GM04504 (cell line): ENCODE results near the gene IL1RN.
A peak's percentile ranks its signal among the peaks of the same experiment; 100 is the strongest.

Source experiments
- DNase-seq: peaks from one replicate; pipeline ENCODE4 v3.0.0-alpha.2; 2012; ENCODE audit warnings: low read depth

The IL1RN gene

DNA sequence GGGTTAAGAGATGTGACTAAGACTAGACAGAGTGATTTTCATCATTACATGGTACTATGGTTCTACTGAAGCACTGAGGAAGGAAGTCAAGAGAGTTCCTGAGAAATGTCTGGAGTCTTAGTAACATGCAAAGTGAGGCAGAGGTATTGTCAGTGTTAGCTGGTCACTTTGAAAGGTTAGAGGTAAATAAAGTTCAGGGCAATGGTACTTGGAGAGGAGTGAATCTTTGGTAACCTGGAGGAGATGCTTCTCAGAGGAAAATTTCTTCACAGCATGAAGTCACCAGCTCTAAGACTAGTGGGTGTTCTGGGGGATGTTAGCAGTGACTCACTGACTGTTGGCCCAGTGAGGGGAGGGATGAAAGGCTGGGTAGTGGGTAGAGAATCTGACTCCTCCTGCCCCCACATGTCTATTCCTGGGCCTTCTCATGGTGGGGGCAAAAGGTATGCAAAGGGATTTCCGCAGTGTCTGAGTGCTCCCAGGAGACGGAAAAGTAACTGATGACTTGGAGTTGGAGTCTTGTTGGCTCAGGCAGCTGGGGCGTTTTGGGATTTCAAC lies 23.3 kb upstream of the IL1RN start:
- DNase-seq, result no peak

DNA sequence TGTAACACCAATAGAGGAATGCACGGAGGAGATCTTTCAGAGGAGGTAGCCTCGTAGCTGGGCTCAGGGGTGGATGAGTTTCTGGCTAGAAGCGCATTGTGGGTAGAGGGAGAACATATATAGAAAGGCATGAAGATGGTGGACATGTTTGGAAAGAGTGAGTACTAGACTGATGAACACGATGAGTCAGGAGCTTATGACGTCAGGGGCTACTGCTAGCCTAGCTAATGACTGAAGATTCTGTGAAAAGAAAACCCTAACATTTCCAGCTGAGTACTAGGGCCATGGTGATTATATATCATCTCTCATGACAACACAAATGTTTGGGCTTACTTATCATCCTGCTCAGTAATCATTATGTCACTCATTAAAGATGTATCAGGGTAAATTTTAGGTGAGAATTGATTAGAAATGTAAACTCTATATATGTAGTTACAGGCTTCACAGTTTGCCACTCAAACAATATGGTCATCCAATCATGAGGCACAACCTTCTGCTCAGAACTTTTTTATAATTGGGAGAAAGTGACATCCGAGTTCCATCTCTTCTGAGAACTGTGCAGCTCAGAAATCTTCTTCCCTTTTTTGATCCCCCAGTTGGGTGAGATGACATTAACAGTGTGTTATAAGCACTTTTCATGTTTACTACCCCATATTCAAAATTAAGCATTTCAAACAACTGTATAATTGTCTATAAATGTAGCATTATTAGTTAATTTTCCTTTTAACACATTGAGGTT lies 22.2 kb upstream of the IL1RN start:
- DNase-seq, result no peak

DNA sequence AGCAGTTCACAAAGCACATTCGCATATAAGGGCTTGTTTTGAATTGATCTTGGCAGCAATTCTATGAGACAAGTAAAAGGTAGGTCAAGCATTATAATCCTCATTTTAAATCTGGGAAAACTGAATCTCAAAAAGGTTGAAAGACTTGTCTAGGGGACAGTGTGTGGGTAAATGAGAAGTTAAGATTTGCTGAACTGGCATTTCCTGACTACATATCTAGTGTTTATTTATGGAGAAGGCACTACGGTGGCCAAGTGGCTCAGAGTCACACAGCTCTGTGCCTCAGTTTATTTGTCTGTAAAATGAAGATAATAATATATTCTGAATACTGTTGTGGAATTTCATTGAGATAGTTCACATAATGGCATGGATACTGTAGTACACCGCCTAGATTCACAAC lies 16.3 kb upstream of the IL1RN start:
- no peak for DNase-seq

DNA sequence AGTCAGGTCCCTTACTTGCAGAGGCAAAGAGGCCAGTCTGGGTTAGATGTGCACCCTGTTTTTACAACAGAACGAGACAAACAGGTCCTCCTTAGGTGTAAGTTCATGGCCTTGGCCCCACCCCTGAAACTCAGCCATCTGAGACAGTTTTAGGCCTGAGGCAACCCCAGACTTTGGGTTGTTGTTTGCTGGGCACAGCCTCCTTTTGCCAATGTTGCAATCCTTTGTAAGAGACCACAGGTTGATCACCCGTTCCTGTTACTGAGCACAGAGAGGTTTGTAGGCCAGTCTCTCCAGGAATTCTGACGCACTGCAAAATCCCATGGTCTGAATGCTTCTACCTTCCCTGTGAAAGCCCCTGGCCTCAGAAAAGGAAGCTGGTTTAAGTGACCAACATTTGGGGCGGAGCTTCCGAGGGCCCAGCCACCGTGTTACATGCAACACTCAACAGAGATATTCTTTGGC lies 15.5 kb upstream of the IL1RN start:
- DNase-seq, result no peak

DNA sequence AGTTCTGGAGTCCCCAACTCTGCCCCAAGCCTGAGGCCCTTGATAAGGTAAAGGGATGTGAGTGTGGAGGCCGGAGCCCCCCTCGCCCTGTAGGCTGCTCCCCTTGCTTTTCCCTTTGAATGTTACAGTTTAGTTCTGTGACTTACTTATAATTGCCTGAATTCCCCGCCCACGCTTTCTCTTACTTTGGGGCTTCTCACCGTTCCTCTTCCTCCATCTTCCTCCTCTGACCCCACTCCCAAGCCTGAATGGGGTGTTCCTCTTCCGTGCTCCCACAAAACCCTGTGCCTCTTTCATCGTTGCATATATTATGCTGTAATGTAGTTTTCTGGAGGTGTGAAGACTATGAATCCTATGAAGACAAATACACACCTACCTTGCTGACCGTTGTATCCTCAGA lies 15.0 kb upstream of the IL1RN start:
- DNase-seq, result no peak

DNA sequence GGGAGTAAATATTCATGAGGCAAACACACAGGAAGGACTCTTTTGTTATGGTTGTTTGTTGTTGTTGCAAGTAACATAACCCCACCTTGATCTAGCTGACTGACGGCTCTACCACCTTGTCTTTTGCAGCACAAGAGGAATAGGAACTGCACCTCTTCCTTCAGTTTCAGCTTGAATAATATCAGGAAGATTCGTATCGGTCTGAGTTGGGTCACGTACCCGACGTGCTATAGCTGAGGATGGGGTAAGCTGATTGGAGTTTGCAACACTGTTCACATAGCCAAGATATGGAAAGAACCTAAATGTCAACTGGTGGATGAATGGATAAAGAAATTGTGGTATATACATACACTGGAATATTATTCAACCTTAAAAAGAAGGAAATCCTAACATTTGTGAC lies 14.5 kb upstream of the IL1RN start:
- DNase-seq, result no peak

DNA sequence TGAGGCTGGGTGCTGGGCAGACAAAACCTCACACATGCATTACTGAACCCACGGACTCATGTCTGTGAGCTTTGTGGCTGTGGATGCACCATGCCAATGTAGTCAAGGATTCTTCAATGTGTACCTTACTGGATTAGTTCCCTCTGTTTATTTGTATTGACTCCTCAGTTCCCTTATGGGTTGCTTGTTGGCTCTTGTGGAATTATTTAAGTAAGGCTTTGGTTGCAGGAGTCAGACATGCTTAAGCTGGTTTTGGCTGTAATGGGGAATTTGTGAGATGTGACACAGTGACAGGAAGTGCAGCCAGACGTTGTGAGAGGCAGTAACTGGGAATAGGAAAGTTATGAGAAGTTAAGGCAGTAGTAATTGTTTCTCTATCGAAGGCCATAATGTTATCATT lies 13.6 kb upstream of the IL1RN start:
- DNase-seq, result no peak

DNA sequence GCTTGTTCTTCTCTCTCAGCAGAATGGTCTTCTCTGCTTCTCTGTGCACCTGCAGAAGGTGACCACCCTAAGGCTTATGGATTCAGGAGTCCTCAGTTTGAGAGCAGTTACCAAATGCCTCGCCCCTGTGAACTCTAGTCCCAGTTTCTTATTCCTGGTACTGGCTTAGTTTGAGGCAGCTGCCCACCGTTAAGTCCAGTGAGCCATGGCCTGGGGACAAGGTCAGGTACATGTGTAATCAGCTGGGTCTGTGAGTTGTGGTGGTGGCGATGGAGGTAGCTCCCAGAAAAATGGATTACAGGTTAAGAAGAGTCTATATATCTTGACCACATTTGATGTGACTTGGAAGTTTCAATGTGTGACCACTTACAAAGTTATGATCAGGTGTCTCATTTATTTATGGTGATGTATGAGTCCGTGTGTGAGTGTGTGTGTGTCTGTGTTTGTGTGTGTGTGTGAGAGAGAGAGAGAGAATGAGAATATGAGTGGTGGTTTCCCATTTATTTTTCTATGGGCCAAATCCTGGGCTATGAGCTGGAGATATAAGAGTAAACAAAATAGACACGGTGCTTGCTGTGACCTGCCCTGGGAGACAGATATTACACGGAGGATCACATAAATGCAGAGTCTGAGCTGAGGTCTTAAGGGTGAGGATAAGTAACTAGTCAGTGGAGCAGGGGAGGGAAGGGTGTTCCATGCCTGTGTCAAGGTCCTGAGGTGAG lies 13.0 kb upstream of the IL1RN start:
- DNase-seq, result no peak

DNA sequence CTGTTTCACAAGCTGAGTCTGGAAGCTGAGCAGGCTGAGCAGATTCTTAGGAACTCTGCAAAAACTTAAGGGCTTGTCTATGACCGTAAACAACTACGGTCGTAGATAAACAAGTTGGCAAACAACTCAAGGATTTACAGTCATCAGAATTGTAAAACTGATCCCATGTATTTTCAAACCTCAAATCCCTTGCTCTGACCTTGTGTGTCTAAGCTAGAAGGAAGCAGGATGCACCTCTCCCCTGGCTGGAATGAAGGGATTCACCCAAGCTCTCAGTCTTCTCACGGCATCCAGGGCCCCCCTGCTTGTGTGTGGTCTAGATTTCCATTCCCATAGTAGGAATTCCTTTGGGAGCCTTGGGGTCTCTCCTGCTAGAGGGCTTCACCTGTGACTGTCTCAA lies 12.4 kb upstream of the IL1RN start:
- no peak for DNase-seq

DNA sequence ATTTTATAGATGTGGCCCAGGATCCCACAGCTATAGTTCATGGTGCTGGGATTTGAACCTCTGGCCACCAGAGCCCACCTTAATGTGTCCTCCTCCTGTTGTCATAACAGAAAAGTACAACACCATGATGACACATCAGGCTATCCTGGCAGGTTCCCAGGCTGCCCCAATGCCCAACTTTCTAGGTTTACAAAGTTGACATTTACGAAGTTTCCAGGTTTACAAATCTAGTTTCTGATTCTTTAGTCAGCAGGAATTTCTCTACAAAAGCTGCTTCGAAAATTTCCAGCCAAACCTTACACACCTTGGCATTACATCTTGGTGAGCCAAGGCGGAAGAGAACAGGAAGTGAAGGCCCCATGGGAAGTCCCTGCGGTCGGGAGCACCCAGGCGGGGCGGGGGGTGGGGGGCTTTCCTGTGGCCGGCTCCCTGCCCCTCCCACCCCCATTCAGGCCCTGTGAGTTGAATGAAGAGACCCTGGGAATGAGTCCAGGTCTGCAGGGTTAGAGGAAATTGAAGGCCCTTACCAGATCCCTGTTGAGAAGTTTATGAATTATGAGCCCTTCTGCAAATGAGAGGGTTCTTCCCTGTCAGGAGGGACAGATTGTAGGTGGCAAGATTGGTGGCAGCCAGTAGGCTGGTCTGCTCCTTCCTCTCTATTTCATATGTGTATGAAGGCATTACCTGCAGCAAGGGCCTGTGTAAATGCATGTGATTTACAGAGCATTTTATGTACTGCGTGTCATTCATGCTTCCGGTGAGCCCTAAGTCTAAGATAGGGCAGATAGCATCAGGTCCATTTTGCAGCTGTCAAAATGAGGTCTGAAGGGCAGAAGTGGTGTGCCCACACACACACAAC lies 11.1 kb upstream of the IL1RN start:
- no peak for DNase-seq

DNA sequence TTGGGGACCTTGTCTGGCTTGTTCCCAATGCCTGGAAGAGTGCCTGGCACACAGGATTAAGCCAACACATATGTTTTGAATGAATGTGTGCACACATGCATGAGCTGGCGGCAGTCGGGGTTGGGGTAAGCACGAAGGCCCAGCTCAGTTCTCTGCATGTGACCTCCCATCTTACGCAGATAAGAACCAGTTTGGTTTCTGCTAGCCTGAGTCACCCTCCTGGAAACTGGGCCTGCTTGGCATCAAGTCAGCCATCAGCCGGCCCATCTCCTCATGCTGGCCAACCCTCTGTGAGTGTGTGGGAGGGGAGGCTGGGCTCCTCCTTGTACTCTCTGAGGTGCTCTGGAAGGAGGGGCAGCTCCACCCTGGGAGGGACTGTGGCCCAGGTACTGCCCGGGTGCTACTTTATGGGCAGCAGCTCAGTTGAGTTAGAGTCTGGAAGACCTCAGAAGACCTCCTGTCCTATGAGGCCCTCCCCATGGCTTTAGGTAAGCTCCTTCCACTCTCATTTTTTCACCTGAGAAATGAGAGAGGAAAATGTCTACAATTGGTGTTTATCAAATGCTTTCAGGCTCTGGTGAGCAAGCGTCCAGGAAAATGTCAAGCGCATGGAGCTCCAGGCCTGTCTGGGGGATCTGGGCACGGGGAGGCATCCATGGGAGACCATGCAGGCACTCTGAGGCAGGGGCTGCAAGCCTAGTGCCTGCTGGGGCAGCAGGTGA lies 9.7 kb upstream of the IL1RN start:
- peak; percentile 48 for DNase-seq

DNA sequence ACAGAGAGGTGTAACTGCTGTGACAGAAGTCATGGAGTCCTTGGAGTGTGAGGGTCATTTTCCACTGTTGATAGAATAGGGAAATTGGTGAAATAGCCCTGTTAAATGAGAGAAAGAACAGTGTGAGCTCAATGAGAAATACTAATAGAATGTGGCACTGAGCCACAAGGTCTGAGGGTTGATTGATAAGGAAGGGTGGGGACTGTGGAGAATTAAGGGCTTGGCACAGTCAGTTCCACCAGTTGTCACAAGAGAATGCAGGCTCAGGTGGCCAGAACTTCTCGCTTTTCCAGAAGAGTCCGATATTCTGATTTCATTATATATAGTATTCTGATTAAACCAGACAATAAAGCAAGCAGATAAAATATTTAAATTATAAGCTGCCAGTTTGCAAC lies 9.1 kb upstream of the IL1RN start:
- no peak for DNase-seq

DNA sequence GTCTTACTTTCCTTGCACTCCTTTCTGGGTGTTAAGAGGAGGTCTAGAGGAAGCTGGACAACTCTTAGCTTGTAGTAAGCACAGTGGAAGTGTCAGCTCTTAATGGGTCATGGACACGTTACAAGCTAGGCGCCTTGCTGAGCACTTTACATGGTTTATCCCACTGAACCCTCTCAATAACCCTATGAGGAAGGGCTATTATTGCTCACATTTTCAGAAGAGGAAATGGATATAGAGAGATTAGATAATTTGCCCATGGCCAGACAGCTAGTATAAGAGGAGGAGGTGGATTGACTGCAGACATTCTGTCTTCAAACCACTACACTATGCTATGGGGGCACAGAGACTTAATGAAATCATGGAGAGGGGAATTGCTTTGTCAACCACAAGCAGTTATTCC lies 8.3 kb upstream of the IL1RN start:
- no peak for DNase-seq

DNA sequence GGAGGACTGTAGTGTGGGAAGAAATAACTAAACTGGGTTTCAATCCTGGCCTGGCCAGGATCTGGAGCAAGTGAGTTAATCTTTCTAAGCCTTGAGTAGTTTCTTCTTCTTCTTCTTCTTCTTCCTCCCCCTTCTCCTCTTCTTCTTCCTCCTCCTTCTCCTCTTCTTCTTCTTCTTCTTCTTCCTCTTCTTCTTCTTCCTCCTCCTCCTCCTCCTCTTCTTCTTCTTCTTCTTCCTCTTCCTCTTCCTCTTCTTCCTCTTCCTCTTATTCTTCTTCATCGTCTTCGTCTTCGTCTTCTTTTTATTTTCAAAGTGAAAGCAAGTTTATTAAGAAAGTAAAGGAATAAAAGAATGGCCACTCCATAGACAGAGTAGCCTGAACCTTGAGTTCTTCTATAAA lies 6.5 kb upstream of the IL1RN start:
- DNase-seq, result no peak

DNA sequence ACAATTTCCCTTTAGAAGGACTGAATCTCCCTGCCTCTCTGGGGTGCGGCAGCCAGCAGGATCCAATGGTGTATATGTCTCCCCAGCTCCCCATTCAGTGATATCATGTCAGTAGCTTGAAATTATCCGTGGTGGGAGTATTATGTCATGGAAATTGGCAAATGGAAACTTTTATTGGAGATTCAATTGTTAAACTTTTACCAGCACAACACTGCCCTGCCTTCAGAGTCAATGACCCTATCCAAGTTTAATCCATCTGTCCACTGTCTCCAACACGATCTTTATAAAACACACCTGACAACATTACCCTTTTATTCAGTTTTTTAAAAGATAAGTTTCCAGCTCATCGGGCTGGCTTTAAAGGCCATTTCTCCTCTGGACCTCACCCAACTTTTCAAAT lies 5.0 kb upstream of the IL1RN start:
- DNase-seq, result no peak

DNA sequence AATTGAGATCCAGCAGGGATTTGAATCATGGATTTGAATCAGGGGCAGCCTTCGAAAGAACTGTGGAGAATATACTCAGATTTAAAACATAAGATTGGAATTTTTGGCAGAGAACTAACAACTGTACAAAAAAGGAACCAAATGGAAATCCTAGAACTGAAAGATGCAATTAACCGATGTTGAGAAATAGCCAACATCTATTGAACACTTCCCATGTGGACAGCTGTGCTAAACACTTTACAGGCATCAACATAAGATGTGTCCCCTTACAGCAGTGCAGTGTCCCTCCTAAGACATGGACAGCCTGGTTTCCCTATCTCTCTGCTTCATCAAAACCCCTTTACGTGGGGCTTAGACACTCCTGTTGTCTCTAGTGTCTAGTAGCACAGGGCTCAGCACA lies 3.7 kb upstream of the IL1RN start:
- no peak for DNase-seq

DNA sequence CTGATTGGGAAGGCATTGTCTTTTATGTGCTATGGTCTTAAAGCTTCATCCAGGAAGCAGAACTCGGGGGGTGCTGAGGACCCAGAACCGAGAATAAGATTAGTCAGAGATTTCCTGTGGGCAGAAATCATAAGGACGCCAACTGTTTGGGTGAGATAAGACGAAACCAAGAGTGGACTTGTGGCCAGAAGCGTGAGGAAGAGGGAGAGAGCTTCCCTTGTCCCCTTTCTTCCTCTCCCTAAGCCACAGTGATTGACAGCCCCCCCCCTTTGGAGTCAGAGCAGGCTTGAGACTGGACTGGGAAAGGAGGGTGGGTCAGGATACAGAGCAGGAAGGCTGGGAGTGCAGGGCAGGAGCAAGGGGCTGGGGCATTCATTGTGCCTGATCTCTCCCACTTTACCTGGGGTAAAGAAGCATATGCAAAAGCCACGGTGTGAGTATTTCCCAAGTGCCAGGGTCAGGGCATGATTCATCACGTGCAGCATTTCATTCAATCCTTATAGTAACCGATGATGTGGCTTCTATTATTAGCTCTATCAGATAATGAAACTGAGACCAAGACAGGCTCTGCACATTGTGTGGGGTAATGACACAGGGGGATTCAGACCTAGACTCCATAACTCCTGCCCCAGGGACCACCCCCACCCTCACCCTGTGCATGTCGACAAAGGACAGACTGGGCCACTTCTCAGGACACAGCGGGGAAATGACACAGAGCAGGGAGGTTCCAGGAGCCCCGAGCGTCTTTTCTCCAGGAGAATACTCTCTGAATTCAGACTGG lies 3.0 kb upstream of the IL1RN start:
- no peak for DNase-seq

DNA sequence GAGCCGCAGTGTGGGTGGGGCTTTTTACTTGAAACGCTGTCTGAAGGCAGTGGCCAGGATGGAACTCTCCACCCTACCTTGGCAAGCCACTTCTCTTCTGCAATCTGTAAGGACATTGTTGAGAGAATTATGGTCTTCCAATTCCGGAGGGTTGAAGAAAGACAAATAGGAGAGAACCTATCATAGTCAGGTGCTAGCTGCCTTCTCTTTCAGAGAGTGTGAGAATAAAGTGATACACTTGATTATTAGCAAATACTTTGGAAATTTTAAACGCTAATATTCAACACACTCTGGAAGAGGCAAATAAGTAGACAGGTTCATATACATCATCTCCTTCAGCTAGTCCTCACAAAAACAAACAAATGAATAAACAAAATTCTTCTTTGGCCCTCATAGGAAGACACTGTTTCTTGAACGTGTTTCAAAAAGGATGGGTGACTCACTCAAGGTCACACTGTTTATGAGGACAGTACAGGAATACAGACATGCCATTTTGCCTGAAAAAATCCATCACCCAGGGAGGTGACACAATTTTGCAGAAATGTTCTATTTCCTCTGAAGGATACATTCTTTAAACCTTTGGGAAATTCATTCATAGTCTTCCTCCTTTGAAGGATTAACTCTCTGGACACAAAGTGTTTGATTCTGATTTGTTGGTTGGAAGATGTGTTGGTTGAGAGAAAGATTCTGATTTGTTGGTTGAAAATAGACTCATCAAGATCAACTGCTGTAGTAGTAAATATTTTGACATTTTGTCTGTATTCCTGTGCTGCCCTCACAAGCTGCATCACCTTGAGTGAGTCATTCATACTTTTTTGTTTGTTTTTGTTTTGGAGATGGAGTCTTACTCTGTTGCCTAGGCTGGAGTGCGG lies 2.2 kb upstream of the IL1RN start:
- DNase-seq, result no peak

DNA sequence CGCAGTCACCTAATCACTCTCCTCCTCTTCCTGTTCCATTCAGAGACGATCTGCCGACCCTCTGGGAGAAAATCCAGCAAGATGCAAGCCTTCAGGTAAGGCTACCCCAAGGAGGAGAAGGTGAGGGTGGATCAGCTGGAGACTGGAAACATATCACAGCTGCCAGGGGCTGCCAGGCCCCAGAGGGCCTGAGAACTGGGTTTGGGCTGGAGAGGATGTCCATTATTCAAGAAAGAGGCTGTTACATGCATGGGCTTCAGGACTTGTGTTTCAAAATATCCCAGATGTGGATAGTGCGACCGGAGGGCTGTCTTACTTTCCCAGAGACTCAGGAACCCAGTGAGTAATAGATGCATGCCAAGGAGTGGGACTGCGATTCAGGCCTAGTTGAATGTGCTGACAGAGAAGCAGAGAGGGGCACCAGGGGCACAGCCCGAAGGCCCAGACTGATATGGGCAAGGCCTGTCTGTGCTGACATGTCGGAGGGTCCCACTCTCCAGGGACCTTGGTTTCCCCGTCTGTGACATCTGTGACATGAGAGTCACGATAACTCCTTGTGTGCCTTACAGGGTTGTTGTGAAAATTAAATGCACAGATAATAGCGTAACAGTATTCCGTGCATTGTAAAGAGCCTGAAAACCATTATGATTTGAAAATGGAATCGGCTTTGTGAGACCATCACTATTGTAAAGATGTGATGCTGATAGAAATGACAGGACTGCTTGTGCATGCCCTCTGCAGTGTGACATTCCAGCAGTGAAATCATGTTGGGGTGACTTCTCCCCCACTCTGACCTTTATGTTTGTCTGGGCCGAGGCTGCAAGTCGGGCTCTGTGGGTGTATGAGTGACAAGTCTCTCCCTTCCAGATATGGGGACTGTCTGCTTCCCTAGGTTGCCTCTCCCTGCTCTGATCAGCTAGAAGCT lies 510 bp downstream of the IL1RN start:
- DNase-seq, result no peak
